Heart left ventricle (tissue), 13 donors: ENCODE data around the gene GGCT.

ENCODE experiments used
- CTCF ChIP-seq, 12 donors: fragments of 200-600 bp; sonication (generic) in 4 of 12; IDR thresholded peaks; one replicate each; pipeline versions ENCODE4 v1.5.0 to v1.8.0; 2018 to 2022; ENCODE audit warnings: antibody characterized with exemption in 12 of 12, mild to moderate bottlenecking in 5 of 12
- POLR2A ChIP-seq, 2 donors: fragments of 450-650 bp; IDR thresholded peaks; one replicate each; pipeline ENCODE4 v1.6.1; 2017; ENCODE audit warnings: antibody characterized with exemption in 2 of 2, mild to moderate bottlenecking in 2 of 2, moderate library complexity in 2 of 2
- donor health status: ischemic (EF 13 %, LVEDD 7.1; RV severe dilation, severe dysfunction).
- donor health status: DM: no; HTN: yes; CAD: no.
- donor health status: DM: no; HTN: no; CAD: no.
- donor health status: ischemic (EF 25% LVEDD 6.9; RV normal size, moderate dysfunction).
- donor health status: ischemic (EF 25% LVEDD 5.7; RV mildly dilated, moderate dysfunction).
- donor health status: ischemic (EF 35%, LVEDD 5.7; RV mildly dilated, moderate dysfunction).
- donor health status: nonischemic (EF 11% LVEDD 7.7; RV severe dilation, severe dysfunction).
- donor health status: DM: yes; HTN: yes; CAD: no.
- donor health status: PGD.
- donor health status: ischemic (EF 29% LVEDD 5.4; RV normal size, mild dysfunction).
- donor health status: nonischemic (EF 23%, LVEDD 6.1; RV moderate dilation, normal function).

GRCh38 chr7:30511494-30511893 is 6.9 kb upstream of the GGCT start:
- TF ChIP-seq CTCF (IDR thresholded peaks at IDR 0.05) (no peak), POLR2A (IDR thresholded peaks at IDR 0.05) (no peak)
